OCI-LY3 (cell line): Measurements from ENCODE around the gene AACS.

ENCODE experiments used
- EZH2phosphoT487 ChIP-seq: fragments of 200-600 bp; shearing (Covaris generic); IDR thresholded peaks from 2 replicates; pipeline ENCODE4 v1.6.1; 2018; ENCODE audit warnings: antibody characterized with exemption, mixed run types, low read depth
- TF ChIP-seq, protein P1 (sequence below): fragments of 200-600, 300-600 bp; sonication (generic); IDR thresholded peaks from 2 replicates; pipeline ENCODE4 v1.5.1; 2014; ENCODE audit warnings: antibody characterized with exemption, low read length, low read depth

DNA sequence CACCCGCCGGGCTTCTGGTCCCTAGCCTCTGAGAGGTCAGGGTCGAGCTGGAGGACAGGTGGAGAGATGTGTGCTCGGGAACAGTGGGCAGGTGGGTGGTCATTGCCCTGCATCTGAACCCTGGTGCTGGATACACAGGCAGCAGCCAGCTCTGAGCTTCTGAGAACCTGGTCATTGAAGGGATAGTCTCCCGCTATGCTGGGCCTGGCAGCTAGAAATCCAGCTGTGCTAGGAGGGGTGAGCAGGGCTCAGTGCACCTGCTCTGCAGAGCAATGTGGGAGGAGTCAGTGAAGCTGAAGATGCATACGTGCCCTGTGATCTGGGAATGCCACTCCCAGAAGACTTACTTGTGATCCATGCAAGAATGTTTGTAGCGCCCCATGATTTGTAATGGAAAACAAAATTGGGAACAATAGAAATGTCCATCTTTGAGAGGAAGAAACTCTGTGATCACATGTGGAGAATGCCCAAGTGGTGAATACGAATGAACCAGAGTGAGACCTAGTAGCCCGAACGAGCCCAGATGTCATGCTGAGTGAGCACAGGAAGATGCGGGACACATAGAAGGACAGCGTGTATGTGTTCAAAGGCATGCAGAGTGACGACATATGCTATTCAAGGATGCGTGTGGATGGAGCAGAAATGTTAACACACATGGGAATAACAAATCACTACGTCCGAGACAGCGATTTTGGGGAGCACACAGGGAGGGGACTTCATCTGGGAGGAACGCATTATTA is 63.4 kb downstream of the AACS start:
- TF ChIP-seq, protein P1, sequence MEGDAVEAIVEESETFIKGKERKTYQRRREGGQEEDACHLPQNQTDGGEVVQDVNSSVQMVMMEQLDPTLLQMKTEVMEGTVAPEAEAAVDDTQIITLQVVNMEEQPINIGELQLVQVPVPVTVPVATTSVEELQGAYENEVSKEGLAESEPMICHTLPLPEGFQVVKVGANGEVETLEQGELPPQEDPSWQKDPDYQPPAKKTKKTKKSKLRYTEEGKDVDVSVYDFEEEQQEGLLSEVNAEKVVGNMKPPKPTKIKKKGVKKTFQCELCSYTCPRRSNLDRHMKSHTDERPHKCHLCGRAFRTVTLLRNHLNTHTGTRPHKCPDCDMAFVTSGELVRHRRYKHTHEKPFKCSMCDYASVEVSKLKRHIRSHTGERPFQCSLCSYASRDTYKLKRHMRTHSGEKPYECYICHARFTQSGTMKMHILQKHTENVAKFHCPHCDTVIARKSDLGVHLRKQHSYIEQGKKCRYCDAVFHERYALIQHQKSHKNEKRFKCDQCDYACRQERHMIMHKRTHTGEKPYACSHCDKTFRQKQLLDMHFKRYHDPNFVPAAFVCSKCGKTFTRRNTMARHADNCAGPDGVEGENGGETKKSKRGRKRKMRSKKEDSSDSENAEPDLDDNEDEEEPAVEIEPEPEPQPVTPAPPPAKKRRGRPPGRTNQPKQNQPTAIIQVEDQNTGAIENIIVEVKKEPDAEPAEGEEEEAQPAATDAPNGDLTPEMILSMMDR = no peak
- no peak for TF ChIP-seq EZH2phosphoT487
